SK-N-SH treated with all-trans-retinoic acid at 6 μM for 48 hours (cell line): ENCODE data around the gene ZNF326.
"Not testable (repeated sequence)": the region's sequence is repeated elsewhere in the genome, so short reads cannot be mapped to it uniquely, and the experiment has no call there.

Experiments
- ATAC-seq: fragments of 200-7000 bp; cut with Tn5 transposase; 3 replicates; pipeline ENCODE4 v1.9.1; 2020; ENCODE audit warnings: mild to moderate bottlenecking, moderate library complexity
- ARNTL ChIP-seq: fragments of 450-650 bp; formaldehyde crosslinking; IDR thresholded peaks from 2 replicates; pipeline ENCODE4 v1.5.0; 2020; ENCODE audit warnings: low read depth, mild to moderate bottlenecking, moderate library complexity, borderline replicate concordance
- BACH2 ChIP-seq: fragments of 250-450 bp; sonication (Bioruptor Pico); IDR thresholded peaks from 2 replicates; pipeline ENCODE4 v1.9.0; 2021; ENCODE audit warnings: mild to moderate bottlenecking, borderline replicate concordance
- CREB5 ChIP-seq: fragments of 250-450 bp; sonication (Bioruptor Pico); IDR thresholded peaks from 2 replicates; pipeline ENCODE4 v1.5.1; 2020; ENCODE audit warnings: low read depth, mild to moderate bottlenecking, moderate library complexity
- CSRNP3 ChIP-seq: fragments of 250-450 bp; sonication (Bioruptor Pico); IDR thresholded peaks from 2 replicates; pipeline ENCODE4 v1.5.1; 2021; ENCODE audit warnings: mild to moderate bottlenecking, moderate library complexity
- ESRRG ChIP-seq: fragments of 250-450 bp; sonication (Bioruptor Pico); IDR thresholded peaks from 2 replicates; pipeline ENCODE4 v1.6.1; 2021; ENCODE audit warnings: mild to moderate bottlenecking
- ISL1 ChIP-seq: fragments of 250-450 bp; sonication (Bioruptor Pico); IDR thresholded peaks from 2 replicates; pipeline ENCODE4 v2.1.2; 2022; ENCODE audit warnings: mild to moderate bottlenecking, moderate library complexity
- OSR1 ChIP-seq: fragments of 250-450 bp; sonication (Bioruptor Pico); IDR thresholded peaks from 2 replicates; pipeline ENCODE4 v1.8.0; 2022; ENCODE audit warnings: moderate library complexity, mild to moderate bottlenecking, inconsistent platforms
- PATZ1 ChIP-seq: fragments of 250-450 bp; sonication (Bioruptor Pico); IDR thresholded peaks from 2 replicates; pipeline ENCODE4 v1.8.0; 2020; ENCODE audit warnings: mild to moderate bottlenecking, moderate library complexity, borderline replicate concordance
- POU6F1 ChIP-seq: fragments of 250-450 bp; sonication (Bioruptor Pico); IDR thresholded peaks from 2 replicates; pipeline ENCODE4 v1.8.0; 2021; ENCODE audit warnings: low read depth, mild to moderate bottlenecking, moderate library complexity, borderline replicate concordance
- PPARA ChIP-seq: fragments of 250-450 bp; sonication (Bioruptor Pico); IDR thresholded peaks from 2 replicates; pipeline ENCODE4 v1.5.0; 2020; ENCODE audit warnings: mild to moderate bottlenecking, borderline replicate concordance
- RARB ChIP-seq: fragments of 250-450 bp; sonication (Bioruptor Pico); IDR thresholded peaks from 2 replicates; pipeline ENCODE4 v1.8.0; 2021; ENCODE audit warnings: mild to moderate bottlenecking, moderate library complexity
- SNAI2 ChIP-seq: fragments of 250-450 bp; sonication (Bioruptor Pico); IDR thresholded peaks from 2 replicates; pipeline ENCODE4 v1.5.0; 2020; ENCODE audit warnings: mild to moderate bottlenecking, moderate library complexity
- TCF4 ChIP-seq: fragments of 250-450 bp; sonication (Bioruptor Pico); IDR thresholded peaks from 2 replicates; pipeline ENCODE4 v1.8.0; 2021; ENCODE audit warnings: mild to moderate bottlenecking, moderate library complexity, borderline replicate concordance
- TOX ChIP-seq: fragments of 250-450 bp; sonication (Bioruptor Pico); IDR thresholded peaks from 2 replicates; pipeline ENCODE4 v1.8.0; 2021; ENCODE audit warnings: mild to moderate bottlenecking, moderate library complexity, borderline replicate concordance
- ZC3H10 ChIP-seq: fragments of 250-450 bp; sonication (Bioruptor Pico); IDR thresholded peaks from 2 replicates; pipeline ENCODE4 v1.5.1; 2021; ENCODE audit warnings: mild to moderate bottlenecking, moderate library complexity
- ZFP3 ChIP-seq: fragments of 250-450 bp; sonication (Bioruptor Pico); IDR thresholded peaks from 2 replicates; pipeline ENCODE4 v1.5.0; 2020; ENCODE audit warnings: mild to moderate bottlenecking, moderate library complexity
- ZNF565 ChIP-seq: fragments of 450-650 bp; formaldehyde crosslinking; conservative IDR thresholded peaks from 2 replicates; pipeline ENCODE4 v1.5.0; 2020; ENCODE audit warnings: low read depth, mild to moderate bottlenecking, moderate library complexity
- ZNF70 ChIP-seq: fragments of 450-650 bp; formaldehyde crosslinking; IDR thresholded peaks from 2 replicates; pipeline ENCODE4 v1.5.0; 2020; ENCODE audit warnings: mild to moderate bottlenecking, moderate library complexity
- ZNF8 ChIP-seq: fragments of 450-650 bp; formaldehyde crosslinking; IDR thresholded peaks from 2 replicates; pipeline ENCODE4 v1.5.0; 2020; ENCODE audit warnings: mild to moderate bottlenecking, moderate library complexity

The ZNF326 gene

GRCh38 chr1:90048043-90048442 lies 53.1 kb downstream of the ZNF326 start:
- TF ChIP-seq TOX (CRISPR knock-in tag) (no peak), TCF4 (no peak), BACH2 (CRISPR knock-in tag) (no peak), PPARA (CRISPR knock-in tag) (no peak)
- no peak for ATAC-seq

- ATAC-seq = not testable (repeated sequence)
Observed at GRCh38 chr1:90062700-90063643, 68.1 kb downstream of the ZNF326 start.

GRCh38 chr1:90064109-90064508 lies 69.2 kb downstream of the ZNF326 start:
- ATAC-seq = not testable (repeated sequence)

GRCh38 chr1:90067194-90067931 lies 72.5 kb downstream of the ZNF326 start:
- no peak for ATAC-seq
- TF ChIP-seq ZFP3 (CRISPR knock-in tag) = no peak
- TF ChIP-seq CSRNP3 (CRISPR knock-in tag) = no peak
- TF ChIP-seq ZNF565 (CRISPR knock-in tag) = no peak
- no peak for TF ChIP-seq ZNF70
- no peak for TF ChIP-seq ARNTL (CRISPR knock-in tag)
- no peak for TF ChIP-seq ISL1
- no peak for TF ChIP-seq SNAI2 (CRISPR knock-in tag)
- no peak for TF ChIP-seq ESRRG
- no peak for TF ChIP-seq POU6F1 (CRISPR knock-in tag)
- TF ChIP-seq RARB (CRISPR knock-in tag) = no peak
- no peak for TF ChIP-seq TOX (CRISPR knock-in tag)
- TF ChIP-seq CREB5 = no peak

- TF ChIP-seq ZC3H10 = no peak
- TF ChIP-seq PATZ1 = no peak
- no peak for TF ChIP-seq TOX (CRISPR knock-in tag)
- TF ChIP-seq OSR1 (CRISPR knock-in tag) = no peak
- TF ChIP-seq ZNF565 (CRISPR knock-in tag) = no peak
- TF ChIP-seq POU6F1 (CRISPR knock-in tag) = no peak
- TF ChIP-seq PPARA (CRISPR knock-in tag) = no peak
- TF ChIP-seq RARB (CRISPR knock-in tag) = no peak
- TF ChIP-seq SNAI2 (CRISPR knock-in tag) = no peak
- no peak for TF ChIP-seq ZNF70
- no peak for TF ChIP-seq ZNF8
- TF ChIP-seq TCF4 = no peak
- no peak for TF ChIP-seq ESRRG
- TF ChIP-seq ARNTL (CRISPR knock-in tag) = no peak
- no peak for ATAC-seq
Observed at GRCh38 chr1:90068611-90069280, 73.8 kb downstream of the ZNF326 start.
